ENCODE measurements around the gene IFT80. TPM values are rescaled to one million over a fixed set of nuclear protein-coding genes. Genes with fewer than 3 reads are reported as not detected.

Gene IFT80
- total RNA-seq (10 to 100 TPM; 24.6 to 26.1 TPM), total RNA-seq (16.1 to 24.4 reads per million in 2 donors)

DNA sequence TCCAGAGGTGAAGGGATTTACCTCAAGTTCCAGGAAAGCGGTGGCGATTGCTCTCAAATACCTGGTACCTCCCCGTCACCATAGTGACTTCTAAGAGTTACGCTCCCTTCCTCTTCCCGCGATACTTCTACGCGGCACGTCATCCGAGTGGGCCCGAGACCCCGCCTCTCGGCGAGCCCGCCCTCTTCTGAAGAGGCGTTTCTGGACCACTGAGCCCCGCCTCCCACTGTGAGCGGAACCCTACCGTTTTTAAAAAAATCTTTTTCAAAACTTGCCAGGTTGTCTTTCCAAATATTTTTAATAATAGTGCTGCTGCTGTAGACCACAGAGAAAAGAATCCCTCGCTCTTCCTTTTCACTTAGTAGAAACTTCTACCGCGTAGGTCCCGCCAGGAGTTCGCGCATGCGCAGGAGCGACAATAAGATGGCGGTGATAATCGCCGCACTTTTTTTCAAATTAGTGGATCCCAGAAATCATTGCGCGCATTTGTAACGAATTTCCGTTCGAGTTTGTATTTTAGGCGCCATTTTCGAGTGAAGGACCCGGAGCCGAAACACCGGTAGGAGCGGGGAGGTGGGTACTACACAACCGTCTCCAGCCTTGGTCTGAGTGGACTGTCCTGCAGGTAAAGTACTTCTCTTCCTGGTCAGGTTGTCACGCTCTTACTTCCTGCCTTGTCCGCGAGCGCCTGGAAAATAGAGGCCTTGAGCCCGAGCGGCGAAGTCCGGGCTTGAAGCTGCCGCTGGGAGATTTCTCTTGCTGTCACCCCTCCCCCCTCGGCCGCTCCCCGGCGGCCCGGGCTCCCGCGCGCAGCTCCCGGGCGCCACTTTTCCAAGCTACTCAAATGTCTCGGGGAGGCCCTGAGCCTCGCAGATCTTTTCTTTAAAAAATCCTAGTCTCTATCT is at the start of gene IFT80, which contains the start of gene SMC4:
Gene IFT80, minus strand, starts transcription at position 101 of the 905 bp plus-strand sequence. CDS start 14,625 bp downstream, outside the sequence.
Gene SMC4, plus strand, starts transcription at position 526 of the 905 bp plus-strand sequence. CDS start 1,177 bp downstream, outside the sequence.
- H3K27me3 Mint-ChIP-seq, result no peaks in the 10 kb centered on the region
- peak within 1 kb of the TSS; percentile 98 for H3K4me3 Mint-ChIP-seq
- H3K4me1 Mint-ChIP-seq, result peaks cover 38% of the 10 kb centered on the region
- no peaks in the 10 kb centered on the region for H3K9me3 ChIP-seq (ENCODE audit: control insufficient read depth, low read length, poor library complexity, severe bottlenecking)
- peak within 1 kb of the TSS; percentile 100 for H3K27ac Mint-ChIP-seq
- peak; percentile 89 to 92 (median 89) for DNase-seq
- ATAC-seq, result peak; percentile 96
- H3K36me3 Mint-ChIP-seq (ENCODE audit: low read depth), result peaks cover 3% of the 10 kb centered on the region

DNA sequence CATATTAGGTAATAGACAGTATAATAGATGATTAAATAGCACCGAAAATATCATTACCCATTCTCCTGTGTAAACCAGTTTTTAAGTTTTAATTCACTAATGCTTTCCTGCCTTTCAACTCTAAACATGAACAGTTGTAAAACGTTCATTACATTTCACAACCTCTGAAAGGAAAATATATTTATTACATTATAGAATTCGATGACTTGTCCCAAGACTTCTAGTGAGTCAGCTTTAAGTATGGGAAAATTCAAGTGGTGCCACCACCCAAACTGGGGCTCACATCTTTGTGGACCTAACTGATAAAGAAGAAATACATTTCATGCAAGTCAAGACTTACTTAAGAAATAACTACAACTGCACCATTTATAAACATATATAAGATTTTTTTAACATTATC is 48.5 kb upstream of the IFT80 start:
- DNase-seq (no peak), ATAC-seq (no peak)
- H3K4me3 Mint-ChIP-seq, result no peak overlapping the region
- no peaks in the 10 kb centered on the region for H3K9me3 ChIP-seq (ENCODE audit: control insufficient read depth, low read length, poor library complexity, severe bottlenecking)
- H3K27me3 Mint-ChIP-seq, result no peaks in the 10 kb centered on the region
- H3K4me1 Mint-ChIP-seq, result peaks cover 26% of the 10 kb centered on the region
- H3K36me3 Mint-ChIP-seq (ENCODE audit: low read depth), result peaks cover 2% of the 10 kb centered on the region
- peak overlapping the region; percentile 27 for H3K27ac Mint-ChIP-seq

- H3K27ac Mint-ChIP-seq, result no peak overlapping the region
- H3K27me3 Mint-ChIP-seq, result no peaks in the 10 kb centered on the region
- H3K36me3 Mint-ChIP-seq (ENCODE audit: low read depth), result peaks cover 2% of the 10 kb centered on the region
- DNase-seq (no peak), ATAC-seq (no peak)
- H3K4me1 Mint-ChIP-seq, result peaks cover 30% of the 10 kb centered on the region
- no peaks in the 10 kb centered on the region for H3K9me3 ChIP-seq (ENCODE audit: control insufficient read depth, low read length, poor library complexity, severe bottlenecking)
- peak overlapping the region; percentile 21 for H3K4me3 Mint-ChIP-seq
Observed at GRCh38 chr3:160446522-160447056, 47.6 kb upstream of the IFT80 start.

- Mint-ChIP-seq H3K4me3 (no peak overlapping the region), H3K36me3 (ENCODE audit: low read depth) (peaks cover 2% of the 10 kb centered on the region), H3K27ac (peak overlapping the region; percentile 32)
Observed at GRCh38 chr3:160445854-160446253, 46.8 kb upstream of the IFT80 start.

DNA sequence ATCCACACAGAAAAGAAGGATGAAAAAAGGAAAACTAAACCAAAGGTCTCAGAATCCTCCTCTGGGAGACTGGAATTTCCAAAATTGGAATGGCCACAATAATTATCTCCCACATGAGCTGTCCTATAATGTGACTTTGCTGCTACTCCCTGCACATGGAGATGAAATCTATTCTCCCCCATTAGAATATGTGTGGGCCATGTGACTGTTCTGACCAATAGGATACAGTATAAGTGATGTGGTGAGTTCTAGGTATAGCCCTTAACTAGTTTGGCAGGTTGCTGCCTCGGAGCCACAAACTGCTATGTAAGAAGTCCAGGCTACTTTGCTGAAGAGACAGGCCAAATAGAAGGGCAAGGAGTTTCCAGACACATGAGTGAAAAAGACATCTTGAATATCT is 45.4 kb upstream of the IFT80 start:
- peaks cover 27% of the 10 kb centered on the region for H3K4me1 Mint-ChIP-seq
- DNase-seq, result no peak
- H3K9me3 ChIP-seq (ENCODE audit: control insufficient read depth, low read length, poor library complexity, severe bottlenecking), result no peaks in the 10 kb centered on the region
- peak overlapping the region; percentile 8 for H3K4me3 Mint-ChIP-seq
- ATAC-seq, result no peak
- no peak overlapping the region for H3K27ac Mint-ChIP-seq
- H3K36me3 Mint-ChIP-seq (ENCODE audit: low read depth), result peaks cover 2% of the 10 kb centered on the region
- H3K27me3 Mint-ChIP-seq, result no peaks in the 10 kb centered on the region

More at GRCh38 chr3:160445854-160446253, 46.8 kb upstream of the IFT80 start:
- ATAC-seq, result no peak
- peaks cover 30% of the 10 kb centered on the region for H3K4me1 Mint-ChIP-seq
- no peaks in the 10 kb centered on the region for H3K9me3 ChIP-seq (ENCODE audit: control insufficient read depth, low read length, poor library complexity, severe bottlenecking)
- no peak for DNase-seq
- no peaks in the 10 kb centered on the region for H3K27me3 Mint-ChIP-seq

GRCh38 chr3:160440687-160441086 is 41.7 kb upstream of the IFT80 start:
- ATAC-seq, result no peak
- no peak for DNase-seq
- peak overlapping the region; percentile 1 for H3K4me3 Mint-ChIP-seq
- H3K36me3 Mint-ChIP-seq (ENCODE audit: low read depth), result peaks cover 2% of the 10 kb centered on the region
- H3K4me1 Mint-ChIP-seq, result peaks cover 27% of the 10 kb centered on the region
- no peaks in the 10 kb centered on the region for H3K9me3 ChIP-seq (ENCODE audit: control insufficient read depth, low read length, poor library complexity, severe bottlenecking)
- no peaks in the 10 kb centered on the region for H3K27me3 Mint-ChIP-seq
- H3K27ac Mint-ChIP-seq, result no peak overlapping the region

DNA sequence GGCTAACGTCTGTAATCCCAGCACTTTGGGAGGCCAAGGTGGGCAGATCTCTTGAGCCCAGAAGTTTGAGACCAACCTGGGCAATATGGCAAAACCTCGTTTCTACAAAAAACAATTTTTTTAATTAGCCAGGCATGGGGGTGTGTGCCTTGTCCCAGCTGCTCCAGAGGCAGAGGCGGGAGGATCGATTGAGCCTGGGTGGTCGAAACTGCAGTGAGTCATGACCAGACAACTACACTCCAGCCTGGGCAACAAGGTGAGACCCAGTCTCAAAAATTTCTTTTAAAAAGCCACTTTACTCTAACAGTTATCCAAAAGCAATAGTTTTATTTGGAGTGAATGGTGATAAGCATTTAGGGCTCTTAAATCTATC is 38.0 kb upstream of the IFT80 start:
- Mint-ChIP-seq H3K27me3 (no peaks in the 10 kb centered on the region), H3K36me3 (ENCODE audit: low read depth) (no peaks in the 10 kb centered on the region), H3K27ac (peak overlapping the region; percentile 93), H3K4me3 (no peak overlapping the region), H3K4me1 (peaks cover 18% of the 10 kb centered on the region)
- no peak for DNase-seq
- H3K9me3 ChIP-seq (ENCODE audit: control insufficient read depth, low read length, poor library complexity, severe bottlenecking), result no peaks in the 10 kb centered on the region
- no peak for ATAC-seq

- Mint-ChIP-seq H3K27ac (peak overlapping the region; percentile 93), H3K27me3 (no peaks in the 10 kb centered on the region), H3K36me3 (ENCODE audit: low read depth) (no peaks in the 10 kb centered on the region), H3K4me3 (no peak overlapping the region), H3K4me1 (peaks cover 16% of the 10 kb centered on the region)
- DNase-seq (no peak), ATAC-seq (no peak)
- H3K9me3 ChIP-seq (ENCODE audit: control insufficient read depth, low read length, poor library complexity, severe bottlenecking), result no peaks in the 10 kb centered on the region
Observed at GRCh38 chr3:160435747-160436146, 36.7 kb upstream of the IFT80 start.

- no peak for ATAC-seq
- Mint-ChIP-seq H3K27ac (no peak overlapping the region), H3K36me3 (ENCODE audit: low read depth) (no peaks in the 10 kb centered on the region), H3K4me1 (peaks cover 16% of the 10 kb centered on the region), H3K27me3 (no peaks in the 10 kb centered on the region), H3K4me3 (no peak overlapping the region)
- no peaks in the 10 kb centered on the region for H3K9me3 ChIP-seq (ENCODE audit: control insufficient read depth, low read length, poor library complexity, severe bottlenecking)
- DNase-seq, result no peak
Observed at GRCh38 chr3:160435095-160435494, 36.1 kb upstream of the IFT80 start.

GRCh38 chr3:160434071-160434470 is 35.0 kb upstream of the IFT80 start:
- DNase-seq (no peak), ATAC-seq (no peak)
- no peaks in the 10 kb centered on the region for H3K9me3 ChIP-seq (ENCODE audit: control insufficient read depth, low read length, poor library complexity, severe bottlenecking)
- H3K4me1 Mint-ChIP-seq, result peaks cover 13% of the 10 kb centered on the region
- H3K27me3 Mint-ChIP-seq, result no peaks in the 10 kb centered on the region
- no peaks in the 10 kb centered on the region for H3K36me3 Mint-ChIP-seq (ENCODE audit: low read depth)
- H3K27ac Mint-ChIP-seq, result no peak overlapping the region
- H3K4me3 Mint-ChIP-seq, result no peak overlapping the region

DNA sequence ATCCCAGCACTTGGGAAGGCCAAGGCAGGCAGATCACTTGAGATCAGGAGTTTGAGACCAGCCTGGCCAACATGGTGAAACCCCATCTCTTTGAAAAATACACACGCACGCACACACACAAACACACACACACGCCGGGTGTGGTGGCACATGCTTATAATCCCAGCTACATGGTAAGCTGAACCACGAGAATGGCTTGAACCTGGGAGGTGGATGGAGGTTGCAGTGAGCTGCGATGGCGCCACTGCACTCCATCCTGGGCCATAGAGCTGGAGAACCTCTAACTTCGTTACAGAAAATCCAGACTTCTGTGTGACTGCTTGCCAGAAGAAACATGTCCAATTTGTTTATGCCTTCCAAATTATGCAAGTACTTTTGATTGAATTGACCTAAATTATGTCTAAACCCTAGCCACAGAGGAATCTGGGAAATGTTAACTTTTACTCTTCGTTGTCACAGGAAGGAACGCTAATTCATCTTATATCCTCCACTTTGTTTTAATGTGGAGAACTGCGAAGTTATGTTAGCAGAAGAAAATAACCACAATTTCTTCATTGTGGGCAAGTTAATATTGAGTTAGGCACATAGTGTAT is 28.9 kb upstream of the IFT80 start:
- ATAC-seq, result no peak
- Mint-ChIP-seq H3K27me3 (no peaks in the 10 kb centered on the region), H3K27ac (no peak overlapping the region), H3K4me3 (no peak overlapping the region), H3K36me3 (ENCODE audit: low read depth) (peaks cover 2% of the 10 kb centered on the region), H3K4me1 (peaks cover 2% of the 10 kb centered on the region)
- no peaks in the 10 kb centered on the region for H3K9me3 ChIP-seq (ENCODE audit: control insufficient read depth, low read length, poor library complexity, severe bottlenecking)
- no peak for DNase-seq

GRCh38 chr3:160417311-160417710 is 18.3 kb upstream of the IFT80 start:
- peaks cover 10% of the 10 kb centered on the region for H3K4me1 Mint-ChIP-seq
- no peak overlapping the region for H3K27ac Mint-ChIP-seq
- no peaks in the 10 kb centered on the region for H3K9me3 ChIP-seq (ENCODE audit: control insufficient read depth, low read length, poor library complexity, severe bottlenecking)
- no peak for ATAC-seq
- no peaks in the 10 kb centered on the region for H3K27me3 Mint-ChIP-seq
- no peak for DNase-seq
- H3K36me3 Mint-ChIP-seq (ENCODE audit: low read depth), result peaks cover 3% of the 10 kb centered on the region
- no peak overlapping the region for H3K4me3 Mint-ChIP-seq

DNA sequence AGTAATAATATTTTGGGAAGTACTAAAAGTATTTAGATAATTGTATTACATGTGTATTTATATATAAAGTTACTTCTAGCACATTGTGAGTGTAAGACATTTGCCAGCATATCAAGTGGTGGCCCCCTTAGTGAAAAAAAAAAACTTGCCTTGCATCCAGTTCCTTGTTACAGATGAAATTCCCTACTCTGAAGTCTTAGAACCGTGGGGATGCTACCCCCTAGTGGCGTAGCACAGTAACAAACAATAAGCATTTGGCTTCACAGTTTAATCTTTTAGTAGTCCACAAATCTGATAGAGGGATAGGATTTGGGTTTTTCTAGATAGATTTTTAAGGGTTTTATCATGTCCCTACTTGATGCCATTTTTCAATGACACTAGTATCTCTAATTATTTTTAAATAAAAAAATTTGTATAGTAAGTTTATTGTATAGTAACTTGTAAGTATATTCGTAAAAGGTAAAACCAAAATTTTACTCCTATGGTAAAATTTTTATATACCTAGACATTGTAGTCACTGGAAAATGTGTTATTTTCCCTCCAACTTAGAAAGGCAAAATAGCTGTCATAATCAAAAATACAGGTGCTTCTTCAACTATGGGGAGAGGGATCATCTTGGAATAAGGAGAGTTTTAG is 14.7 kb upstream of the IFT80 start:
- Mint-ChIP-seq H3K27me3 (no peaks in the 10 kb centered on the region), H3K36me3 (ENCODE audit: low read depth) (peaks cover 3% of the 10 kb centered on the region), H3K27ac (no peak overlapping the region), H3K4me3 (no peak overlapping the region), H3K4me1 (peaks cover 13% of the 10 kb centered on the region)
- ATAC-seq (peak; percentile 86), DNase-seq (peak; percentile 42 to 54 (median 51))
- H3K9me3 ChIP-seq (ENCODE audit: control insufficient read depth, low read length, poor library complexity, severe bottlenecking), result no peaks in the 10 kb centered on the region

All from T-helper 17 cell (primary cell).